Muscle of back (tissue), 13 donors: ENCODE measurements around the gene BPGM. TPM values are rescaled to one million over a fixed set of nuclear protein-coding genes. Genes with fewer than 3 reads are reported as not detected.

Experiments
- DNase-seq, 3 donors: peaks; one replicate each; pipeline versions ENCODE4 v3.0.0 to v3.0.0-alpha.2; 2013
- long read RNA-seq, 9 donors: transcript quantifications; one replicate each; lab custom pipeline, GENCODE V29; 2026
- polyA plus RNA-seq, 10 donors: library from polyadenylated mRNA; unstranded; fragments of 120-200 nt; gene quantifications; one replicate each; pipeline ENCODE4 v1.2.1, GENCODE V29; 2013; ENCODE audit not compliant: insufficient read length in 10 of 10

Gene BPGM
- polyA plus RNA-seq, result 10 to 100 TPM; 18.2 to 84.5 (median 26.1) TPM
- long read RNA-seq, donor 1, transcript BPGM-201 (3 exons, 1,753 nt), result major isoform, 9 of 15 reads
- long read RNA-seq, donor 1, partial matches to known transcripts, result 6 of 15 reads
- long read RNA-seq, donor 1, other reads (novel, unspliced or antisense), result 0 of 15 reads
- long read RNA-seq, donor 2, transcript BPGM-201 (3 exons, 1,753 nt), result major isoform, 5 of 5 reads
- long read RNA-seq, donor 2, partial matches to known transcripts, result 0 of 5 reads
- long read RNA-seq, donor 2, other reads (novel, unspliced or antisense), result 0 of 5 reads
- long read RNA-seq, donor 3, result 0 reads
- long read RNA-seq, donor 4, transcript BPGM-201 (3 exons, 1,753 nt), result major isoform, 7 of 13 reads
- long read RNA-seq, donor 4, partial matches to known transcripts, result 6 of 13 reads
- long read RNA-seq, donor 4, other reads (novel, unspliced or antisense), result 0 of 13 reads
- long read RNA-seq, donor 5, transcript BPGM-201 (3 exons, 1,753 nt), result major isoform, 15 of 21 reads
- long read RNA-seq, donor 5, partial matches to known transcripts, result 6 of 21 reads
- long read RNA-seq, donor 5, other reads (novel, unspliced or antisense), result 0 of 21 reads
- long read RNA-seq, donor 6, transcript BPGM-201 (3 exons, 1,753 nt), result major isoform, 6 of 23 reads
- long read RNA-seq, donor 6, partial matches to known transcripts, result 15 of 23 reads
- long read RNA-seq, donor 6, other reads (novel, unspliced or antisense), result 0 of 23 reads
- long read RNA-seq, donor 7, transcript BPGM-201 (3 exons, 1,753 nt), result major isoform, 5 of 10 reads
- long read RNA-seq, donor 7, partial matches to known transcripts, result 5 of 10 reads
- long read RNA-seq, donor 7, other reads (novel, unspliced or antisense), result 0 of 10 reads
- long read RNA-seq, donor 8, transcript BPGM-201 (3 exons, 1,753 nt), result major isoform, 5 of 14 reads
- long read RNA-seq, donor 8, partial matches to known transcripts, result 9 of 14 reads
- long read RNA-seq, donor 8, other reads (novel, unspliced or antisense), result 0 of 14 reads
- long read RNA-seq, donor 9, transcript BPGM-201 (3 exons, 1,753 nt), result major isoform, 6 of 6 reads
- long read RNA-seq, donor 9, partial matches to known transcripts, result 0 of 6 reads
- long read RNA-seq, donor 9, other reads (novel, unspliced or antisense), result 0 of 6 reads

DNA sequence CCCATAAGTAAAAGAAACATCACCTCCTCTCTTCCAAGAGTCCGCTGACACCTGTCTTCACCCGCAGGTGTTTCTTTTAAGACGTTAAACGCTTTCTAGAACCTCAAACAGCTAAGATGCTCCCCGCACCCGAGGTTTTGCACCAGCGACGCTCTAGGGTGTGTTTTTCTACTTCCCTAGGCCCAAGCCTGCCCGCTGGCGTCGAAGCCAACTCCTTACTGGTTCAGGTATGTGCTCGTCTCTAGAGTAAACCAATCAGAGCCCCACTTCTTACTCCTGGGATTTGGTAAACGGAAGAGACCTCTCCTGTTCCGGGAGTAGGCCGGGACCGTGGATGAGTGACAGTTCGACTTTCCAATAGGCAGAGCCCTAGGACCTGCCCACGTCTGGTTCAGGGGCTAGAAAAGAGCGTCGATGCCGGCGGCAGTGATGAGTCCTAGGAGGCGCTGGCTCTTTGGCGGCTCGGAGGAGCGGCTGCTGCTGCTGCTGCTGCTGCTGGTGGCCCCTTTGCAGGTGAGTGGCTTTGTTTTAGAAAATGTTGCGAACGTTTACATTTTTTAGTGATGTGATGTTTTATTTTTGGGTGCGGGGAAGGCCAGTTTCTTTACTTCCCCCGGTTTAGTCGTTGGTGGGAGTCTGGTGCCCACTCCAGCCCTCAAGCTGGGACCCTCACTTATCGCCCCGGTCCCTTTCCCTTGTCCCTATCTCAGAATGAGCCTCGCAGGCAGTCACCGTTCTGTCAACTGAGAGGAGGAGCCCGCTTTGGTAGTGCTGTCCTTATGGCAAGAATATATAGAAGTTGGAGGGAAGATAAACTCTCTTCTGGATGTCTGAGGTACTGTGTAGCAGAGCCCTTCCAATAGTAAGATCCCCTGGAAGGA lies at the start of gene BPGM:
Gene BPGM, plus strand, starts transcription at position 429 of the 881 bp plus-strand sequence. CDS start 14,655 bp downstream, outside the sequence.
- DNase-seq, result peak; percentile 100

GRCh38 chr7:134599371-134599770 lies 47.3 kb upstream of the BPGM start:
- no peak for DNase-seq

GRCh38 chr7:134601459-134601858 lies 45.2 kb upstream of the BPGM start:
- DNase-seq, result no peak

DNA sequence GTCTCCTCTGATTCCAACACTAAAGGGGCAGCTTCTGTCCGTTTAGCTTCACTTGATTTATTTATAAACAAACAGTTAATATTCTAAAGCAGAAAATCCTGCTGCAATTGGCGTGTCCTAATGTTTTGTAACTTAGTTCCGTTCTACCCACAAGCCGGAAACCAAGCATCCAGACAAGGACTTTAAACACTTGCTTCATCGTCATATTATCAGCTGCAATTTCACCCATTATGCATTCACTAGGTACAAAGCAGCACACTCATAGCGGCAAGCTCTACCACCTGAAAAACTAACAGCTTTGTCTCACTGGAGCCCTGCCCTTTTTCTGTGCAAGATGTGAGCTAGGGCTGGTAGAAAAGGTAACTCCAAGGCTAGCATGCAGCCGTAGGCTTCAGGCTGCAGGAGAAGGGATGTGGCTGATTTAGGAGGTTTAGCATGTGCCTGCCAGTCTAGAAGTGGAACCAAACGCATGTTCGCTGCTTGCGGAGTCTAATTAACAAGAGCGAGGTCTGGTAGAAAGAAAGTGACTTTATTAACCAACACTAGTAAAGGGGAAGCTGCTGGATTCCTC lies 43.7 kb upstream of the BPGM start:
- DNase-seq, result no peak

DNA sequence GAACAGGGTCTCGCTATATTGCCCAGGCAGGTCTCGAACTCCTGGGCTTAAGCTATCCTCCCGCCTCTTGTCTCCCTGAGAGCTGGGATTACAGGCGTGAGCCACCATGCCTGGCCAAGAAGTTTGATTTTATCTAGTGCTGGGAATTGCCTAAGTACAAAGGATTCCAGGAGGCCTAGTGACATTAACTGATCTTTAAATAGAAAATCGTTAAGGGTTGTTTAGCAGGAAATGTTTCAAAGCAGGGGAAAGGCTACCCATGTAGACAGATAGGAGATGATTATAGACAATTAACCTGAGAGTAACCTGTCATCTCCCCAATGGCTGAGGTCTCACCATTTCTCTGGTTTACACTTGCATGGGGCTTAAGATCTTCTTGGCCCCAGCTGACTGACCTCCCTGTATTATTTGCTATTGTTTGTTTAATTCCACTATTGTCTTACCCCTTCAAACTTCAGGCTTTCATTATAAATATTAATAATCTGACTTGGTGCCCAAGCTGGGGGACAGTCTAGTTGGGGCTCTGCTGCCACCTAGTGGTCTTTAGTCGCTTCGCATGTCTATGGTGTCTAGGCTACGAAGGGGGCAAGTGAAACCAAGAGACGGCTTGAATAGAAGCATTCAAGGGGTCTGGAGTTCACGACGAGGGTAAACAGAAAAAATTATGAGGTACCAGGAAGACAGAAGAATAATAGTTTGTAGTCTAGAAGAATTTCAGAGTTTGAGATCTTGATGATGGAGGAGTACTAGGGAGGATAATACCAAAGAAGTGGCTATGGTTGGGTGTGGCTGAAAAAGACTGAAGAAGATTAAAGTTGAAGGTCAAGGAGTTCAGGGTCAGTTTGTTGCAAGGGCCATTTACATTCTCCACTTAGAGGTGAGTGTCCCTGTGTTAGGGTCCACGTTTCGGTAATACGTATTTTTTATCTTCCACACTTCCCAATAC lies 40.4 kb upstream of the BPGM start:
- peak; percentile 48 to 76 (median 72) for DNase-seq

- no peak for DNase-seq
Measured at GRCh38 chr7:134611611-134612151, 35.0 kb upstream of the BPGM start.

GRCh38 chr7:134612197-134612596 lies 34.5 kb upstream of the BPGM start:
- no peak for DNase-seq

DNA sequence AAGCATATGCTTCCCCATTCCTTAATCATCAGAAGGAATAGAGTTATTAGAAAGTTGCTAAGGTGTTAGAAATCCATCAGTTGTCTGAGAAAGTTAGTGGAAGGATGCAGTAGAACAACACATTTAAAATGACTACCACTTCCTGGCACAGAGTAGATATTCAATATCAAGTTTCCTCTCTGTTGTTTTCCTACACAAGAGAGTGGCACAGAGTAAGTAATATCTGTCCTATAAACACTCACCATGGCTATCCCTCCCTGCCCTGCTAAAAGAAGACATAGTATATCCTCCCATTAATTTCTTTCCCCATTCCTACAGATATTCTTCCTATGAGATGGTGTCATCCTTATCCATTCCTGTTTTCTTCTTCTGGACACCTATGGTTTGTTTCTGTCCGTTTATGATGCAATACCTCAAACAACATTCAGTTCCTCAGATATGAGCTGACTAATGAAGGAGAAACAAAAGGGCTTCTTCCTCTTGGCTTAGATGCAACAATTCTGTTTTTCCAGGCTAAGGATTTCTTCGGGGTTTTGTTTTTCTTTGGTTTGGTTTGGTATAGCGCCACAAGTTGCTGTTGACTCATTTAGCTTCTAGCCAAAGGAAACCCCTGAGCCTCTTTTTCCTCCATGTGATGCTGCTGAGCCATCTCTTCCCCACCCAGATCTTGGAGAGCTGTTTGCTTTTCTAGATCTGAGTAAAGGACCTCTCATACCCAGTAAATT lies 32.9 kb upstream of the BPGM start:
- peak in 1 of 3 donors; percentile 92 for DNase-seq

DNA sequence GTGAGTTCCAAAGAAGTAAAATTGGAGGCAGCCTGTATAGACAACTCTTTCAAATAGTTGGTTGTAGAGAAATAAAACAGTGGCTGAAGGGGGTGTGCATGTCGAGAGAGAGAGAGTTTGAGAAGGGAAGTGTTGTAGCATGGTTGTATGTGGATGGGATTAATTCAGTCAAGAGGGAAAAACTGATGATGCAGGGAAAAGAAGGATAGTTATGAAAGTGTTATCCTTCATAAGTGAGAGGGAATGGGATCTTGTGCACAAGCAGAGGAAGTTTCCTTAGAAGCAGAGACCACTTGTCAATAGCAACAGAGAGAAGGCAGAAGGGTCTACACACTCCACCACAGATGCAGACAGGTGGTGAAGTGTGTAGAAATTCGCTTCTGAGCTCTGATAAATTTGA lies 30.0 kb upstream of the BPGM start:
- no peak for DNase-seq

DNA sequence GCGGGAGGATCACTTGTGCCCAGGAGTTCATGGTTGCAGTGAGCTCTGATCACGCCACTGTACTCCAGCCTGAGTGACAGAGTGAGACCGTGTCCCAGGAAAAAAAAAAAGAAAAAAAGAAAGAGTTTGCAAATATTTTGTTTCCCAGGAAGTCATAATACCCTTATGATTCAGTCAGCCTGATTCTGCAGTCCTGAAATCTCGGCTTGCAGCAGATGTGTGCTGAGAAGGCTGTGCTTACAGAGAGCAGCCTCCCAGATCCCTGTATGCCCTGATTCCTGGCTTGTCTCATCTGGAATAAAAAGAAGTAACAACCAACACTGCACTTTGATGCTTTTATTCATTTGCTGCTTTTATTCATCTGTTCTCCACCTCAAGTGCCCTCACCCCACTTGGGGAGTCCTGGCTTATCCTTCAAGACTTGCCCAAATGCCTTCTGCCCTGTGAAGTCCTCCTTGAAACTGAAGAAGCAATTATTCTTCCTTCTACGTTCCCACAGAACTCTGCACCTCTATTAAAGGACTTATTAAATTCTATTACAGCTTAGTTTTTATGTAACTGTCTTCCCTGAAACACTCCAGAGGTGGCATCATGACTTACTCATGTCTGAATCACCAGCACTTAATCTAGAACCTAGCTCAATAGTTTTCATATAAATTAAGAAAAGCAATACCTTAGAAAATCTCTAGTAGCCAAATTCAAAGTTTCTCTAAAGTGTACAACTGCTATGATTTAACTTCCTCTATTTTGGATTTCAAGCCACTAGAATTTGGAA lies 27.7 kb upstream of the BPGM start:
- DNase-seq, result no peak

DNA sequence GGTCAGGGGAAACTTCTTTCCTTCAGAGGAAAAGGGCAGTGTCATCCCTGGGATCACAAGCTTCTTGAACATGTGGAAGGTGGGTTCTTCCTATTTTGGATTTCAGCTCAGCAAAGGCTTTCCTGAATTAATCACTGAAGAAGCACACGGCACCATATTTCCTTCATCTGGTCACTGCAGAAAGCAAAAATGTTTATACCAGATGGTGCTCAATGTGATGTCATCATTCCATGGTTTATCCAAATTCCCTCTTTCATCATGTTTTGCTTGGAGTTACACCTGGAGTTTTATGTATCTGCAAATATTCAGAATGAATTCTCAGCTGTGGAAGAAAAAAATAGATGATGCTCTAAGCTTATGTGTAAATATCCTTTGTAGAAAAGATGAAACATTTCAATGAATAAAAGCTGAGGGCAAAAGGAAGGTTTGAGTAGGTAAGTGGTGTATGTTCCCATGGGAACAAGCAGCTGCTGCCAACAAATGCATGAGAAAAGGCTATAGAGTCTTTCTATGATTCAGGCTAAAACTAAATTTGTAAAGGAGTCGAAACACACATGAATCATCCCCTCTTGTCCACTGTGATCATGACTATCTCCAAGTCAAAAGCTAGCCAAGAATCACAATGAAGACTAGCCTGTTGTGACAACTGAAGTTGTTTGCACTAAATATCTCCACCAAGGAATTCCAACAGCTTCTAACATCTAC lies 26.9 kb upstream of the BPGM start:
- peak in 2 of 3 donors; percentile 44 to 79 for DNase-seq

DNA sequence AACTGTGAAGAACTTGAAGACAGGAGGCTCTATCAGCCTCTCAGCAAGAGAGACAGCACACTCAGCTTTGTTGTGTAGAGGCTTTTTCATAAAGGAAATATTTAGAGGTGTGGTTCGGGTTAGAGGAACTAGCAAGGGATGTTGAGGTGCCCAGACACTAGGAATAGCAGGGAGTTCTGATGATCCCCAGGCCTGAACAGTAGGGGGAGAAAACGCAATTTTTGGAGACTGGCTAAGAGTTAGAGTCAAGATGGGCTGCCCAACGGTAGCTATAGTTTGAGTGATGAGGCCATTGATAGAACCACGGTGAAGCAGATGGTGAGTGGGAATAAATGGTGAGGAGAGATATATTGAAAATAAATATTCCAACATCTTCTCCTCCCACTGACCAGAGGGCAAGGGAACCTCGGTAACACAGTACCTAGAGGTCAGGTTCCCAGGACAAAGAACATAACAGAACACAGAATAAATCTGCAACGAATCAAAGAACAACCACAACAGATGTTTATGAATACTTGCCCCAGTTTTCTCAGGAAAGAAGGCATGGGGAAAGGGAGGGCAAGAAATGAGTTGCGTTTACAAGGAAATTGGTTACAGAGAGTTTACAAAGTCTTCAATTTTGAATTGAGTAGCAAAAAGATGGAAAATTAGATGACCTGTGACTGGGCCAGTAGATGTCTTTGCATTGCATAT lies 24.2 kb upstream of the BPGM start:
- no peak for DNase-seq

DNA sequence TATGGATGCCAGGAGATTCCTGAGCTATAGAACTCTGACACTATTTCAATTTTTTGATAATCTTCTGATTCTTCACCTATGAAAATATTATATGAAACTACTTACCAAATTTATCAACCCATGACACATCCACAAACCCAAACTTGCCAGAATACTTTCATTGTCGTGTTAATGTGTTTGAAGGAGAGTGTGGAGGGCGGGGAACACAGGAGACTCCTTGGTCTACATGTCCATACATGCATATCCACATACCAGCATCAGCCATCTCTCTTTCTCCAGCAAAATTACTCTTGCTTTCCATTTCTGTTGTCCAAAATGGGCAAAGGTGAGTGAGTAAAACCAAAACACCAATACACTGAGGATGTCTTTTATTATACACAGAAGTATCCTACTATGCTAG lies 23.5 kb upstream of the BPGM start:
- no peak for DNase-seq

- peak in 1 of 3 donors; percentile 33 for DNase-seq
Measured at GRCh38 chr7:134625550-134625949, 21.1 kb upstream of the BPGM start.

DNA sequence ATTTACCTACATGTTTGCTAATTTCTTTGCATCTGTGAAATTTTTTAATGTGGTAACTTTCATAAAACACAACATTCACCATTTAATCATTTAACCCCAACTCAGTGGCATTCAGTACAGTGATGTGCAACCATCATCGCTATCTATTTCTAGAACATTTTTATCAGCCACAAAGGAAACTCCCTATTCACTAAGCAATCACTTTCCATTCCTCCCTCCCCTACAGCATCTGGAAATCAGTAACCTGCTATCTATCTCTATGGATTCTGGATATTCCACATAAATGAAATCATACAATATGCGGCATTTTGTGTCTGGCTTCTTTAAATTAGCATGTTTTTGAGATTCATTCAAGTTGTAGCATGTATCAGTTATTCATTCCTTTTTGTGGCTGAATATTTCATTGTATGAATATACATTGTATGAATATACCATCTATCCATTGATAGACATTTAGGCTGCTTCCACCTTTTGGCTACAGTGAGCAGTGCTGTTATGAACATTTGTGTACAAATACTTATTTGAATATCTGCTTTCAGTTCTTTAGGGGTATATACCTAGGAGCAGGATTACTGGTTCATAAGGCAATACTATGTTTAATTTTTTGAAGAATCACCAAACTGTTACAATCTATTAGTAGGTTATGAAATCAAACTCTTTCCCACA lies 19.4 kb upstream of the BPGM start:
- DNase-seq, result no peak

GRCh38 chr7:134627775-134628153 lies 18.9 kb upstream of the BPGM start:
- no peak for DNase-seq
